ENCODE data around the gene SRRM3. TPM values are rescaled to one million over a fixed set of nuclear protein-coding genes. Genes with fewer than 3 reads are reported as not detected.
"Not testable (repeated sequence)": the region's sequence is repeated elsewhere in the genome, so short reads cannot be mapped to it uniquely, and the experiment has no call there.

The SRRM3 gene
- polyA plus RNA-seq, 1 donor (not counting 4 experiments of a cell fraction or from before 2014, with no cell fraction given) = 0.30 TPM

GRCh38 chr7:76286842-76287403 is 85.2 kb downstream of the SRRM3 start:
- H3K9ac ChIP-seq (ENCODE audit: control insufficient read depth, extremely low read depth, insufficient read depth, low read length) = no peak overlapping the region
- dilution Hi-C loops (cut with MboI; ENCODE audit: extremely low pct_ligation_motif_present, low sequenced_read_pairs) = loop anchor here (10.0 kb wide), 1 partner anchor 82 kb away; the partner anchor contains the start of gene SRRM3
- peaks cover 22% of the 10 kb centered on the region for H3K27me3 ChIP-seq (ENCODE audit: control insufficient read depth, extremely low read depth, insufficient read depth, low read length)
- peaks cover 2% of the 10 kb centered on the region for H4K20me1 ChIP-seq (ENCODE audit: control insufficient read depth, extremely low read depth, insufficient read depth, low read length)
- no peaks in the 10 kb centered on the region for H3K9me1 ChIP-seq (ENCODE audit: control insufficient read depth, extremely low read depth, insufficient read depth, low read length)
- H3K79me2 ChIP-seq (ENCODE audit: control insufficient read depth, insufficient read depth, low read length) = no peaks in the 10 kb centered on the region
- TF ChIP-seq EZH2 (IDR thresholded peaks at IDR 0.05; ENCODE audit: low read length) (no peak), CTCF (optimal IDR thresholded peaks at IDR 0.05 in 1 of 3, IDR thresholded peaks at IDR 0.05 in 1 of 3, conservative IDR thresholded peaks at IDR 0.05 in 1 of 3; ENCODE audit: extremely low read depth in 1 of 3, insufficient read depth in 2 of 3, low read length in 3 of 3) (no peak)
- H3K4me3 ChIP-seq (ENCODE audit: control insufficient read depth in 2 of 3, extremely low read depth in 1 of 3, insufficient read depth in 2 of 3, low read depth in 1 of 3, low read length in 3 of 3) = no peak overlapping the region
- H3K27ac ChIP-seq (ENCODE audit: control insufficient read depth, insufficient read depth, low read length) = no peak overlapping the region
- no peaks in the 10 kb centered on the region for H3K9me3 ChIP-seq (ENCODE audit: control insufficient read depth, low read depth, low read length)
- H3K36me3 ChIP-seq (ENCODE audit: control insufficient read depth in 2 of 2, extremely low read depth in 1 of 2, insufficient read depth in 2 of 2, low read length in 2 of 2) = no peaks in the 10 kb centered on the region
- no peak overlapping the region for H3K4me2 ChIP-seq (ENCODE audit: control insufficient read depth, extremely low read depth, insufficient read depth, low read depth, low read length)
- DNase-seq (ENCODE audit: low read depth, low spot score) (no peak), FAIRE-seq (no peak)
- H2AFZ ChIP-seq (ENCODE audit: control insufficient read depth, low read length) = no peak overlapping the region
- peaks cover 10% of the 10 kb centered on the region for H3K4me1 ChIP-seq (ENCODE audit: control insufficient read depth, extremely low read depth, insufficient read depth, low read length)

DNA sequence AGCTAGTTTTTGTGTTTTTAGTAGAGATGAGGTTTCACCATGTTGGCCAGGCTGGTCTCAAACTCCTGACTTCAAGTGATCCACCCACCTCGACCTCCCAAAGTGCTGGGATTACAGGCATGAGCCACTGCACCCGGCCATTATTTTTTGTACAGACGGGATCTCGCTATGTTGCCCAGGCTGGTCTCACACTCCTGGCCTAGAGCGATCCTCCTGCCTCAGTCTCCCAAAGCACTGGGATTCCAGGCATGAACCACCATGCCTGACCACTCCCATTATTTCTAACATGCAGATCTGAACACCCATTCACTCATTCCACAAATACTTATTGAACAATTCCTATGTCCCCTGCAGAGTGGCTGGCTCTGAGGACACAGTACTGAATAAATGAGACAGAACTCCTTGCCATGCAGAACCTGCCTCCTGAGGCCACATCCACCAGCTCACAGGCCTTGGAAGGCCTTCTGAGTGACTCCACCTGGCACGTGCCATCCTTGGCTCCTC is 89.2 kb downstream of the SRRM3 start:
- Histone ChIP-seq H3K27ac (ENCODE audit: control insufficient read depth, insufficient read depth, low read length) (peak overlapping the region; percentile 96), H3K9ac (ENCODE audit: control insufficient read depth, extremely low read depth, insufficient read depth, low read length) (peak overlapping the region; percentile 78), H3K4me3 (ENCODE audit: control insufficient read depth in 2 of 3, extremely low read depth in 1 of 3, insufficient read depth in 2 of 3, low read depth in 1 of 3, low read length in 3 of 3) (peak overlapping the region in 2 of 3 experiments; percentile 23 to 52), H3K4me1 (ENCODE audit: control insufficient read depth, extremely low read depth, insufficient read depth, low read length) (peaks cover 35% of the 10 kb centered on the region), H3K4me2 (ENCODE audit: control insufficient read depth, extremely low read depth, insufficient read depth, low read depth, low read length) (peak overlapping the region; percentile 82), H2AFZ (ENCODE audit: control insufficient read depth, low read length) (peak overlapping the region; percentile 83)
- H3K9me3 ChIP-seq (ENCODE audit: control insufficient read depth, low read depth, low read length); H3K9me1 ChIP-seq (ENCODE audit: control insufficient read depth, extremely low read depth, insufficient read depth, low read length); FAIRE-seq; dilution Hi-C loops (cut with MboI; ENCODE audit: extremely low pct_ligation_motif_present, low sequenced_read_pairs); H3K36me3 ChIP-seq (ENCODE audit: control insufficient read depth in 2 of 2, extremely low read depth in 1 of 2, insufficient read depth in 2 of 2, low read length in 2 of 2); H3K27me3 ChIP-seq (ENCODE audit: control insufficient read depth, extremely low read depth, insufficient read depth, low read length); H3K79me2 ChIP-seq (ENCODE audit: control insufficient read depth, insufficient read depth, low read length); H4K20me1 ChIP-seq (ENCODE audit: control insufficient read depth, extremely low read depth, insufficient read depth, low read length); DNase-seq (ENCODE audit: low read depth, low spot score): not testable (repeated sequence)
